Spinal cord (tissue), 10 donors: ENCODE results near the gene SOCS7. TPM values are rescaled to one million over a fixed set of nuclear protein-coding genes. Genes with fewer than 3 reads are reported as not detected.

Experiments used
- DNase-seq, 6 donors: peaks; one replicate each; pipeline versions ENCODE4 v3.0.0 to v3.0.0-alpha.2; 2013 to 2015; ENCODE audit warnings: low spot score in 6 of 6, low read depth in 4 of 6
- H3K27ac ChIP-seq: one replicate; pipeline ENCODE4 v1.5.1; 2013; ENCODE audit warnings: low read depth, low read length, control low read depth
- H3K27me3 ChIP-seq: one replicate; pipeline ENCODE4 v1.6.1; 2013; ENCODE audit warnings: low read length; ENCODE audit not compliant: control insufficient read depth, insufficient read depth
- H3K36me3 ChIP-seq: one replicate; pipeline ENCODE4 v1.6.1; 2013; ENCODE audit warnings: low read length; ENCODE audit not compliant: control insufficient read depth, insufficient read depth
- H3K4me1 ChIP-seq: one replicate; pipeline ENCODE4 v1.6.1; 2013; ENCODE audit warnings: low read length; ENCODE audit not compliant: control insufficient read depth, insufficient read depth
- H3K4me3 ChIP-seq: one replicate; pipeline ENCODE4 v1.5.1; 2013; ENCODE audit warnings: low read depth, low read length, control low read depth
- H3K9me3 ChIP-seq: one replicate; pipeline ENCODE4 v1.6.1; 2013; ENCODE audit warnings: low read length; ENCODE audit not compliant: control insufficient read depth, insufficient read depth
- WGBS: methylation state at CpG from one replicate; pipeline ENCODE4 v1.1.5; 2013; ENCODE audit warnings: missing lambda C conversion rate; ENCODE audit not compliant: insufficient coverage; 5-methylcytosine and 5-hydroxymethylcytosine counted together
- polyA plus RNA-seq, 2 donors: library from polyadenylated mRNA; unstranded; fragments of 120-200 nt; gene quantifications; one replicate each; pipeline ENCODE4 v1.2.1, GENCODE V29; 2013; ENCODE audit not compliant: insufficient read length in 2 of 2
- total RNA-seq, 2 donors: library from RNA; depleted of rRNA in 1 of 2; stranded (reverse); fragments of 120-200 nt in 1 of 2; fragments of >200 nt in 1 of 2; gene quantifications; one replicate each; pipeline versions ENCODE4 v1.2.3 to v1.2.4, GENCODE V29; 2013 to 2014
- donor health status: healthy.

Gene SOCS7
- total and polyA plus RNA-seq, 4 donors = 22.2 to 33.4 (median 28.7) TPM

GRCh38 chr17:38418062-38418692, 66.5 kb downstream of the SOCS7 start:
- Histone ChIP-seq H3K4me3 (peak overlapping the region; percentile 35), H3K9me3 (no peaks in the 10 kb centered on the region), H3K27me3 (no peaks in the 10 kb centered on the region), H3K36me3 (no peaks in the 10 kb centered on the region), H3K27ac (peak overlapping the region; percentile 73), H3K4me1 (peaks cover 86% of the 10 kb centered on the region)
- WGBS = 61% methylated on average over 6 of the region's 7 CpGs
- DNase-seq = peak in 2 of 6 donors; percentile 23 to 72

GRCh38 chr17:38418693-38419507, 67.3 kb downstream of the SOCS7 start:
- Histone ChIP-seq H3K36me3 (no peaks in the 10 kb centered on the region), H3K4me3 (peak overlapping the region; percentile 35), H3K27me3 (no peaks in the 10 kb centered on the region), H3K4me1 (peaks cover 82% of the 10 kb centered on the region), H3K9me3 (no peaks in the 10 kb centered on the region), H3K27ac (no peak overlapping the region)
- peak in 2 of 6 donors; percentile 67 to 77 for DNase-seq
- WGBS = 2% methylated on average over 45 of the region's 78 CpGs

DNA sequence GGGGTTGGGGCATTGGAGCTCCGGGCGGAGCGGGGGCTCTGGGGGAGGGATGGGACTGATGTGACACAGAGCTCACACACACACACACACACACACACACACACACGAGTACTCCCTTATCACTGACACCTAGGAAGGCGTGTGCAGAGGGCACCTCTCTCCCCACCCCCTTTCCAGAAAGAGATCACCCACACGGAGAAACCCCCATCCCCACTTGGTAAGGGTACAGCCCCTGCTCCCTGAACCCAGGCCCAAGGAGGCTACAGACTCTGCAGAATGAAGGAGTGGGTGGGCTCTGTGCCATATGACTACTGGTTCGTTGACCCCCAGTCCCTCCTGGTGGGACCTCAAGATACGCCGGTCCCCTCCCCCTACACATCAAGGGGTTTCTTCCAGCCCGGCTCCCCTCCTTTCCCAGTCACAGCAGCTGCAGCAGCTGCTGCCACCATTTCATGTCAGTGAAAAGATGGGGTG, 67.9 kb downstream of the SOCS7 start:
- Histone ChIP-seq H3K4me3 (peak overlapping the region; percentile 26), H3K9me3 (no peaks in the 10 kb centered on the region), H3K27me3 (no peaks in the 10 kb centered on the region), H3K36me3 (peaks cover 3% of the 10 kb centered on the region), H3K4me1 (peaks cover 82% of the 10 kb centered on the region), H3K27ac (no peak overlapping the region)
- peak in 2 of 6 donors; percentile 44 to 67 for DNase-seq
- 5% methylated on average over 4 of the region's 10 CpGs for WGBS

- 65% methylated on average over 5 of the region's 6 CpGs for WGBS
- H3K36me3 ChIP-seq = peaks cover 3% of the 10 kb centered on the region
- peaks cover 82% of the 10 kb centered on the region for H3K4me1 ChIP-seq
- no peak for DNase-seq
- no peaks in the 10 kb centered on the region for H3K27me3 ChIP-seq
- no peak overlapping the region for H3K27ac ChIP-seq
- H3K9me3 ChIP-seq = no peaks in the 10 kb centered on the region
- no peak overlapping the region for H3K4me3 ChIP-seq
These were observed 68.9 kb downstream of the SOCS7 start for GRCh38 chr17:38420518-38420917.

DNA sequence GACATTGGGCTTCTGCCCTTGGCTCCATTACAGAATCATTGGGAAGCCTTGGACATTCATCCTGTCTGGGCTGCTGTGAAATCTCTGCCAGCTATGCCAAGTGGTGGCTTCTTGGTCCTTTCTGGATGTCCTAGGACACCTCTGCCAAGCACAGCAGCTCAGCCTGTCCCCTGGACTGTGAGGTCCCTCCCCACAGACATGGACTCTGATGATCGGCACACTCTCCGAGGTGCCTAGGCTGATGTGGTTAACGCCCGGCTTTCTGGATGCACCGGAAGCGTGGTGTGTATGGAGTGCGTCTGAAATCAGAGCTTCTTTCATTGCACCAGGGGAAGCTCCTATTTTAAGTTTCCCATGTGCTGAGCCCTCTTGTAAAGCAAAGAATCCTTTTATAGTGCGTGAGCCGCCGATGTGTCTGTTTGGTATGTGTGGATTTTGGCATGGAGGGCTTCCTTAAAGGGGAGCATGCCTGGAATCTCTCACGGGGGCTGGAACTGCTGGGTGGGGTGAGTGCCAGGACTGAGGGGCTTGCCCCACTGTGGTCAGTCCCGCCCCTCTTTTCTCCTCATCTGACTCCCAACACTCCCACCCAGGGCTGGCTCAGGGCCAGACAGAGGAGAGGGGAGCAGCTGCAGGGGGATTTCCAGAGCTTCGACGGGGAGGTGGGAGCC, 69.7 kb downstream of the SOCS7 start:
- 15% methylated on average over 10 of the region's 14 CpGs for WGBS
- DNase-seq = peak in 2 of 6 donors; percentile 66 to 85
- H3K9me3 ChIP-seq = no peaks in the 10 kb centered on the region
- peak overlapping the region; percentile 9 for H3K4me3 ChIP-seq
- H3K27me3 ChIP-seq = no peaks in the 10 kb centered on the region
- peaks cover 3% of the 10 kb centered on the region for H3K36me3 ChIP-seq
- peaks cover 83% of the 10 kb centered on the region for H3K4me1 ChIP-seq
- peak overlapping the region; percentile 82 for H3K27ac ChIP-seq

DNA sequence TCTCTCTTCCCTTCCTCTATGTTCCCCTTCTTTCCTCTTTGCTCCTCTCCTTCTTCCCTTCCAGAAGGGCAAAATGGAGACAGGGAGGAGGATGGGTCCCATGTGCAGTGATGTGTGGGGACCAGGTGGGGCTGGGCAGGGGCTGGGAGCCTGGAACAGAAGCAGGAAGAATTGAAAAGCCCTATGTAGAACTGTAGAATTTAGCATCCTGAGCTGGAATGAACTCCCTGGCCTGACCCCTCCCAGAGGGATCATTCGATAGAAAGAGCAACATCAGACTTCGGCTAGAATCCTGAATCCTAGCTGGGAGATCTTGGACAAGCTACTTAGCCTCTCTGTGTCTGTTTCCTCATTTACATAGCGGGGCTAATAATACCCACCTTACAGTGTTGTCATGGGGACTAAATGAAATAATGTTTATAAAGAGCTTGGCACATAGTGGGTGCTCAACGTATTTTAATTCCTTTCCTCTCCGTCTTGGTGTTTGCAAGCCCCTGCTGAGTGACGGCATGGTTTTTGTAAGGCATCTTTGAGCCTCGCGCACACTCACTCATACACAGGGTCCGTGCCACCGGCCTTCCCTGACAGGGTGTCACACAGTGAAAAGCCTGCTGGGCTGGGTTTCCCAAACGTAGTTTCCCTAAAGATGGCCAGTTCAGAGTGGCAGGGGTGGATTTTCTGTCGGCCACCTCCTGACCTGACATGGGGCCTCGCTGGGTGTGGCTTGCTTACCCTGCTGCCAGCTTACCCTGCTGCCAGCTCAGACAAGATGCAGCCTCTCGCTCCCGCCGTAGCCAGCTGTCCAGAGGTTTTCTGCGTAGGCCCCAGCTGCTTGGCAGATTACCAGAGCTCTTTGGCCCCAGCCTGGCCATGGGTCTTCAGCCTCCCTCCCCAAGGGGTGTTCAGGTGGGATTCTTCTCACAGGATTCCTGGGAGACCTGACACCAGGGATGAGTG, 70.5 kb downstream of the SOCS7 start:
- H3K4me3 ChIP-seq = peak overlapping the region; percentile 9
- peaks cover 3% of the 10 kb centered on the region for H3K36me3 ChIP-seq
- 50% methylated on average over 15 of the region's 17 CpGs for WGBS
- no peaks in the 10 kb centered on the region for H3K27me3 ChIP-seq
- no peaks in the 10 kb centered on the region for H3K9me3 ChIP-seq
- DNase-seq = peak in 1 of 6 donors; percentile 22
- H3K27ac ChIP-seq = peak overlapping the region; percentile 82
- H3K4me1 ChIP-seq = peaks cover 81% of the 10 kb centered on the region

DNA sequence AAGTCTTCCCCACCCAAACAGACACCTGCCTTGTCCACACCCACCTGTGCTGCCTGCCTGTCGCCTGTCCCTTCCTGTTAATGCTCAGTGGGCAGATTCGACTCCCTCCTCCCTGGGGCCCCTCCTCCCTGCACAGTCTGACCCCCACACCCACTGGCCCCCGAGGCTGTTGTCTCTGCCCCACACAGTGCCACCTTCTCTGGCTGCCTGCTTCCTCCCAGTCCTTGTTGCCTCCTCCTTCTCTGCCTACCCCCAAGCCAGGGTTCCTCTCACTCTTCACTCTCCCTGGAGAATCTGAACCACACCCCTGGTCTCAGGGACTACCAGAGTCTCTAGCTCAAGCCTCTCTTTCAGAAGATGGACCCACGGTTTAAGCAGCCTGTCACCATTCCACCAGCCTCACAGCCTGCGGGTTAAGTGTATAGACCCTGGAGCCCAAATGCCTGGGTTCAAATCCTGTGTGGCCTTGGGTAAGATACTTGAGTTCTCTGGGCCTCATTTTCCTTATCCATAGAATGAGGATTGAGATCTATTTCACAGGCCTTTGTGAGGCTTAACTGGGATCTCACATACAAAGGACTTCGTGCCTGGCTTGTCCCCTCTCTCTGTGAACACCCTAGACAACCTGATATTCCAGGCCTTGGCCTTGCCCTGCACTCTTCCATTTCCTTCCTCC, 72.8 kb downstream of the SOCS7 start:
- peaks cover 80% of the 10 kb centered on the region for H3K4me1 ChIP-seq
- peaks cover 3% of the 10 kb centered on the region for H3K36me3 ChIP-seq
- no peaks in the 10 kb centered on the region for H3K27me3 ChIP-seq
- no peak overlapping the region for H3K27ac ChIP-seq
- WGBS = 74% methylated on average over 4 of the region's 6 CpGs
- DNase-seq = no peak
- no peak overlapping the region for H3K4me3 ChIP-seq
- H3K9me3 ChIP-seq = no peaks in the 10 kb centered on the region

- Histone ChIP-seq H3K27ac (no peak overlapping the region), H3K4me3 (no peak overlapping the region), H3K4me1 (peaks cover 80% of the 10 kb centered on the region), H3K27me3 (no peaks in the 10 kb centered on the region), H3K36me3 (peaks cover 3% of the 10 kb centered on the region), H3K9me3 (no peaks in the 10 kb centered on the region)
- no peak for DNase-seq
- 80% methylated on average over 13 of the region's 13 CpGs for WGBS
These were observed 73.4 kb downstream of the SOCS7 start for GRCh38 chr17:38425031-38425430.
